ENCODE data around the gene C14orf119.

Gene C14orf119, protein sequence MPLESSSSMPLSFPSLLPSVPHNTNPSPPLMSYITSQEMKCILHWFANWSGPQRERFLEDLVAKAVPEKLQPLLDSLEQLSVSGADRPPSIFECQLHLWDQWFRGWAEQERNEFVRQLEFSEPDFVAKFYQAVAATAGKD

DNA sequence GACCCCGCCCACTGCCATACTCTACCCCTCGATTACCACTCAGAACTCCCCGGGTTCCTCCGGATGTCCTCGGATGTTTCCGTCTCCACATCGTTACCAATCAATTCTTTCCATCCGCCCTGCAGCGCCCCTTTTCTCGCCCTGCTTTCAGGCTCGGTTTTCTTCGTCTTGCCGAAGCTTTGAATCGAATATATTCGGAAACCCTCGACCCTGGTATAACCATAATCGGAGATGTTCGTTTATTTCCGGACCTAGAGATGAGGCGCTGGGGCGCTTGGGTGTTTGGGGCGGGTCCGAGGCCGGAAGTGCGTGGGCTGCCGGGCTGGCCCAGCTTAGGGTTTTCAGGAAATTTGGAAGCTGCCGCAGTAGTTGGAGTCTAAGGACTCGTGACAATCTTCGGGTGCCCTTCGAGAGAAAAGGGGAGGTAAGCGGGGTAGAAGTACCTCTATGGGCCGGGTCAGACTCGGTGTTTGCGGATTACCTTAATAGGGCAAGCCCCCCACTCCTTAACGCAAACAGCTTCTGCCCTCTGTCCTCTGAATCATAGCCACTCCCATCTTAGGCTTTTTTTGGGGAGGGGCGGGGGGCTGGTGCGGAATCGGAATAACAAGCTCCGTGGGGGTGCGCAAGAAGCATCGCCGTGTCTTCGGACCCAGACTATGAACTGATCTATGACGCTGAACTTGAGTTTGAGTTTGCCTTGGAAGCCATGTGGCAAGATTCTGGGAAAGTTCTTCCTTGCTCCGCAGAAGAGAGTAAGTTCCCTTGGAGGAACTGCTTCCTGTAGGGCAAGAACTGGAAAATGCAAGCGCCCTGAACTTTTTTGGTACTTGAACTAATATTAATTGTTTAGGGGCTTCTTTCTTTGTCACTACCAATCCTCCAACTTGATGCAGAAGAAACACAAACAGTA, at the start of gene C14orf119:
C14orf119 (plus strand) TSS at position 310 of the 913 bp plus-strand sequence. CDS start 2,154 bp downstream, outside the sequence.
- in situ Hi-C loops (cut with MboI; ENCODE audit: low sequenced_read_pairs) = no loop called here

DNA sequence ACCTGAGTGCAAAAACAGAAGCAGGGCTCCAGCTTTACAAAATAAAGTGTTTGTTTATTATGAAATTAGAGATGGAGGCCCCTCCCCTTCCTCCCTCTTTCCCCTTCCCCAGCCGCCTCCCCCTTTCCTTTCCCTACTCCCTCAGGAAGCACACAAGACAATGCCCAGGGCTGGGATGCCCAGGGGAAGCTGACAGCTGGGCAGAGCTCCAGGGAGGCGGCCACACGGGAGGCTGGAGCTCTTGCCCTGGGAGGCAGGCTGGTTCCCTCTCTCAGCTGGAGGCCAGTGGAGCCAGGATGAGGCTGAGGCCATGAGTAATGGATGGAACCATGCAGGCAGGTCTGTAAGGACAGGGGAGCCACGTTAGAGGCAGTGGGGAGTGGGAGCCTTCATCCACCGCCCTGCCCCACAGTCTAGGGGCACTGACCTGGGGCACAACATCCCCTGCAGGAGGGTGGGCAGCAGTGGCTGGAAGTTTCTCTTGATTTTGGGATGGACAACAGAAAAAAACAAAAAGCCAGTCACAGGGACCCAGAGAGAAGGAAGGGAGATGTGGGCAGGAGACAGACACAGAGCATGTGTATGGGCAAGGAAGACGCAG, 48.2 kb upstream of the C14orf119 start:
- in situ Hi-C loops (cut with MboI; ENCODE audit: low sequenced_read_pairs) = no loop called here

DNA sequence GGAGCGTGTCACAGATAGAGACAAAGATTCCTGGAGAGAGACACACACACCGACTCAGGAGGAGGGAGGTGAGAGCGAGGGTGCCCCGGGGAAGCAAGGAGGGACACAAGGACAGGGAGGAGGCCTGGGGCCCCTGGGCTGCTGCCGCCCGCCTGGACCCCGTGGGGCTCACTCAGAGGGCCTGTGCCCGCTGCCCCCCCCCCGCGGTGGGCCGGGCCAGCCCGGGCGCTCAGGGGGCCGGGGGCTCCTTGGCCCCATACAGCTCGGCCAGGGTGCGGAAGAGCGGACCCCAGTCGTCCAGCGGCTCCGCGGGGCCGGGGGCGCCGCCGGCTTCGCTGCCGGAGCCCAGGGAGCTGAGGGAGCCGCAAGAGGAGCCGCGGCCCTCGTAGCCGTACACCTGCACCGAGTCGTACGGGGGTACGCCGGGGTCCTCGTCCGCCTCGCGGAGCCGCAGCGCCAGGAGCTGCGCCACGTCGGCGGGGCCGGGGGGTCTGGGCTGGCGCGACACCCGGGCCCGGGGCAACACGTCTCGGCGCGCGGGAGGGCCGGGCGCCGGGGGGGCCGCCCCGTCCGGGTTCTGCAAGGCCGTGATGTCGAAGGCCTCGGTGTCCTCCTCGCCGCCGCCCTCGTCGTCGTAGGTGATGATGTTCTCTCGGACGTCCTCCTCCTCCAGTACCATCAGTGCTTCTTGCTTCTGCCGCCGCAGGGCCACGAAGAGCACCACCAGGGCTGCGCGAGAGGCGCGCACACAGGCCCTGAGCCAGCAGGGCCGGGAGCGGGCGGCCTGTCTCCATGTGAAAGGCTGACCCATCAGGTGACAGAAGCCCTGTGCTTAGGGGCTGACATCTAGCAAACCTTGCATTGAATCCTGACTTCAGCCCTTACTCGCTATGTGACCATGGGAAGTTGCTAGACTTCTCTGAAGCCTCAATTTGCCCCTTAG, 47.3 kb upstream of the C14orf119 start:
- in situ Hi-C loops (cut with MboI; ENCODE audit: low sequenced_read_pairs) = no loop called here

DNA sequence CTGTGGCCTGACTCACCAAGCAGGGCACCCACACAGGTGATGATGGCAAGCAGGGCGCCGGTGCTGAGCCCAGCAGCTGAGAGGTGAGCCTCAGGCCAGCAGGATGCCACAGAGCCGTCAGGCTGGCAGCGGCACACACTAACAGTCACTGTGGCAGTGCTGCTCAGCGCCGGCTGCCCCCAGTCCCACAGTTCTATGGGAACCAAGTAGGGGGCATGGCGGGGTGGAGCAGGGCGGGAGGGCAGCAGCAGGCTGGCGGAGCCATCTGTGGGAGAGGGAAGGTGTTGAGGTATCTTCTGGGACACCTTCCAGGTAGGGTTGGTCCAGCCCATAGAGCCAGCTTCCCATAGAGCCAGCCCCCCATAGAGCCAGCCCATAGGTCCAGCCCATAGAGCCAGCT, 46.3 kb upstream of the C14orf119 start:
- in situ Hi-C loops (cut with MboI; ENCODE audit: low sequenced_read_pairs) = no loop called here

DNA sequence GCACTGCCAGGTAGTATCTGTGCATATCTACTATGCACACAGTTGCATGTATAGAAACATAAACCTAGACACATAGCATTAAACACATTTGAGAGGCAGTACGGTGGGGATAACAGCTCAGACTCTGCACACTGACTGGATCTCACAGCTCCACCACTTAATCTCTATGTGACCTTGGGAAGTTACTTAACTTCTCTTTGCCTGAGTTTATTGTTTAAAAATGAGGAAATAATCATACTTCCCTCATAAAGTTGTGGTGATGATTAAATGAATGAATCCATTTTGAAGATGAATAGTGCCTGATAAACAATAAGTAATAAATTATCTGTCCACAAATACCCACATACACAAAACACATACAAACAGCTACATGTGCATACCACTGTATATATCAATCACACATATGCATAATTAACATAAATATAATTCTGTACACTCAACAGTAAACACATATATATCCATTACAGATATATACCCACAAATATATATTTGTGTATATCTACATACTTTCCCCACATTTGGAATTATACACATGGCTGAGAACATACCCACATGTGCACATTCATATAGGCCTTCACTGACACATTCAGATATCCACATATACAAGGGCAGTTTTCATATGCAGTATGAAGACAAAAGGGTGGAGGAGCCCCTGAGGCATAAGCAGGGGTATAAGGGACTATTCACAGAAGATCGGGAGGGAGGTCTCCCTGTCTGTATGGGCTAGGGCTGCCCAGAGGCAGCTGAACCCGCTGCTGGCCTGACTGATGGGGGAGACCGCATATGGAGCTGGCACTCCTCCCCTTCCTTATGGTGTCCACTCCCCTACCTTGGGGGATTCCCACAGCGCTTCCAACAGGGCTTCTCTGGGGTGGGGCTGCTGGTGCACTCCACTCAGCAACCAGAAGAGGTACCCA, 43.9 kb upstream of the C14orf119 start:
- in situ Hi-C loops (cut with MboI; ENCODE audit: low sequenced_read_pairs) = no loop called here

DNA sequence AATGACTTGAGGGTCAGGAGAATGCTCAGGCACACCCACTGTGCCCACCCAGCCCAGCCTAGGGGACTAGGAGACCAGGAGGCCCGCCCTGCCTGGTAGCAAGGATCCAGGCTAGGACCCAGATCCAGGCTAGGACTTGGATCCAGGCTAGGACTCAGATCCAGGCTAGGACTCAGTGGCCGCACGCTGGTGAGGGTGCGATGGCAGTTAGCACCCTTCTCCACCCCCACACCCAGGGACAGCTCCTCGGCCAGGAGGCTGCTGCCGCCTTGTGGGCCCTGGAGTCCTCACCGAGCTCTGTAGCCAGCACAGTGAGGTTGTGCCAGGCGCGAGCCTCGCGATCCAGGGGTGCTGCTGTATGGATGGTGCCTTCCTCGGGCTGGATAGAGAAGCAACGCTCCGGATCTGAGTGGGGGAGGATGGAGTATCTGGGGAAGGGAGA, 43.1 kb upstream of the C14orf119 start:
- in situ Hi-C loops (cut with MboI; ENCODE audit: low sequenced_read_pairs) = no loop called here

DNA sequence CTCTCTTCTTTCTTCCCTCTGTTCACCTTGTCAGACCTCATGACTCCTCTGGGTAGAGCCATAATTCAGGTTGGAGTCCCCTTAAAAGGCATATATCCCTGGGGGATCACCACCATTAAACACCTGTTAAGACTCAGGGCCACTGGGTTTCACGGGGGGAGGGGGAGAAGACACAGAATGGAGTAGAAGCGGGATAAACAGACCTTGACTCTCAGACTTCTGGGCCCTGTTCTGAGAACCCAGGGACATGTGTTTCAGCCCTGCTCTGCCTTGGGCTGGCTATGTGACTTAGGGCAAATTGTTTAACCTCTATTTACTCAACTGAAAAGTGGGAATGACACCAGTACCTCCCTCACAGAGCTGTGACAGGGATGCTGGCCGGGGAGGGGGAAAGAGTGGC, 42.6 kb upstream of the C14orf119 start:
- in situ Hi-C loops (cut with MboI; ENCODE audit: low sequenced_read_pairs) = no loop called here

DNA sequence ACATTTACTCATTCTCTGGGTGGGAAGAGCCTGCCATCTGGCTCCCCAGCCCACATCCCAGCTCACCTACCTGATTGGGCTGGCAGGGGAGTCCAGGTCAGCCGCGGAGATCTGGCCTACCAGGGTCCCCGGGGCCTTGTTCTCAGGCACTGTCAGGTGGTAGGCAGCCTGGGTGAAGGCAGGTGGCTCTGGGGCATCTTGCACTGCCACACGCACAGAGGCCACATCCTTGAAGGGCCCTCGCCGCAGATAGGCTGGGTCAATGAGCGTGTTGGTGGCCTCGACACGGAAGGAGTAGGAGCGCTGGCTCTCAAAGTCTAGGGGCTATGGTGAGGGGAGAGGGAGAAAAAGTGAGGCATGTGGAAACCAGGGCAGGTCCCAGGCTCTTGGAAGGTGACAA, 41.9 kb upstream of the C14orf119 start:
- in situ Hi-C loops (cut with MboI; ENCODE audit: low sequenced_read_pairs) = no loop called here

DNA sequence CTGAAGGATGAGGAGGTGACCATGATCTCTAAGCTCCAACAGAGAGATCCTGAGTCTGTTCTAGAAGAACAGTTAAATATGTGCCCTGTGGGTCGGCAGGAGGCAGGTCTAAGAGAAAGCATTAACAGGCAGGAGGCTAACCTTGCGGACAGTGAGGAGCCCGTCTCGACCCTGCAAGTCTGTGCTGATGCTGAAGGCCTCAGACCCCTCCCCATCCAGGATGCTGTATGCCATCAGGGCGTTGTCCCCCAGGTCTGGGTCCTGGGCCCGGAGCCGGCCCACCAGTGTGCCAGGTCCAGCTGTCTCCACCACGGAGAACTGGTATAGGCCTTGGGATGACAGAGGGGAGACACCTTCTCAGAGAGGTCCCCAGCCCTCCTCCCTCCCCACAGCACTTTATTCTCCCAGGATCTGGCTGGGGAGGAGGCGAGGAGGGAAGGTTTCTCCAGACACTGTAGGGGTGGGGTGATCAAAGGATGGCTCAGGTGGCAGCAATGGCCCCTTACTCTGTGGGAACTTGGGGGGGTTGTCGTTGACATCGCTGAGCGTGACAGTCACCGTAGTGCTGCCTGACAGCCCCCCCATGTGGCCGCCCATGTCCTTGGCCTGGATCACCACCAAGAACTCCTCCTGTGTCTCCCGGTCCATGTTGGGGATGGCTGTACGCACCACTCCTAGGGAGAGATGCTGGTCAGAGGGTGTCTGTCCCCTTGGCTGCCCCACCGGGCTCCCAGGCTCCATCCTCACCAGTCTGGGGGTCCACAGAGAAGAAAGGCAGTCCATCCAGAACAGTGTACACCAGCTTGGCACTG, 41.1 kb upstream of the C14orf119 start:
- in situ Hi-C loops (cut with MboI; ENCODE audit: low sequenced_read_pairs) = no loop called here

DNA sequence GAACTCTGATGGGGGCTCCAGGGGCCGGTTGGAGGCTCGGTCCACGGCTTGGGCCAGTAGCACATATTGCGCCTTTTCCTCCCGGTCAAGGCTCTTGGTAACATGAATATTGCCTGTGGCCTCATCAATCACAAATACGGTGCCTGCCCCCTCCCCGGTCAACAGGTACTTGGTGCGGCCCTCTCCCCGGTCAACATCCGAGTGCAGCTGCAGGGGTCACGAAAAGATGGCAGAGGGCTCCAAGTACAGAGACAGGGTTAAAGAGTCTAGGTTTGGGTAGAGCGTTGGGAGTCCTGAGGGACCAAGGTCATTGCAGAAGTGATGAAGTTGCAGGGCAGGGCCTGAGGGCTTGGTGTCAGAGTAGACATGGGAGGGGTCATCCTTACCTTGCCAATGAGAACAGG, 40.2 kb upstream of the C14orf119 start:
- in situ Hi-C loops (cut with MboI; ENCODE audit: low sequenced_read_pairs) = no loop called here

DNA sequence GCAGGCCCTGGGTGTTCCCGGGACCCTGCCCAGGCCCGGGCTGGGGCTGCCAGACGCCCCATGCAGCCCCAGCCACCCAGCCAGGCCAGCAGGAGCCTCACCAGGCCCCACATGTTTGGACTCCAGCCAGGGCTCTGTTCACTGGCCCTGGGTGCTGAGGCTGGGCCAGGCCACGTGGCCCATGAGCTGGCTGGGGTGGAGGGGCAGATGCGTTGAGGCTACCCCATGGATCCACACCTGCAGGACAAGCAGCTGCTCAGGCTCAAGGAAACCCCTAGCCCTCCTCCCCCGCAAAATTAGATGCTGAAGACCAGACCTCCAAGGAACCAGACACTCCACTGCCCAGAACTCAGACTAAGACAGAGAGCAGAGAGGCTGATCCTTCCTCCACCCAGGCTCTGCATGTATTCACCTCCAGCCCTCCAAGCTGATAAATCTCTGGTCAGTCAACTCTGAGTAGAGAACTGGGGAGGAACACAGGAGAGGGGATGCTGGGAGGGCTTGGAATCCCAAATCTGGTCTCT, 39.6 kb upstream of the C14orf119 start:
- in situ Hi-C loops (cut with MboI; ENCODE audit: low sequenced_read_pairs) = no loop called here

DNA sequence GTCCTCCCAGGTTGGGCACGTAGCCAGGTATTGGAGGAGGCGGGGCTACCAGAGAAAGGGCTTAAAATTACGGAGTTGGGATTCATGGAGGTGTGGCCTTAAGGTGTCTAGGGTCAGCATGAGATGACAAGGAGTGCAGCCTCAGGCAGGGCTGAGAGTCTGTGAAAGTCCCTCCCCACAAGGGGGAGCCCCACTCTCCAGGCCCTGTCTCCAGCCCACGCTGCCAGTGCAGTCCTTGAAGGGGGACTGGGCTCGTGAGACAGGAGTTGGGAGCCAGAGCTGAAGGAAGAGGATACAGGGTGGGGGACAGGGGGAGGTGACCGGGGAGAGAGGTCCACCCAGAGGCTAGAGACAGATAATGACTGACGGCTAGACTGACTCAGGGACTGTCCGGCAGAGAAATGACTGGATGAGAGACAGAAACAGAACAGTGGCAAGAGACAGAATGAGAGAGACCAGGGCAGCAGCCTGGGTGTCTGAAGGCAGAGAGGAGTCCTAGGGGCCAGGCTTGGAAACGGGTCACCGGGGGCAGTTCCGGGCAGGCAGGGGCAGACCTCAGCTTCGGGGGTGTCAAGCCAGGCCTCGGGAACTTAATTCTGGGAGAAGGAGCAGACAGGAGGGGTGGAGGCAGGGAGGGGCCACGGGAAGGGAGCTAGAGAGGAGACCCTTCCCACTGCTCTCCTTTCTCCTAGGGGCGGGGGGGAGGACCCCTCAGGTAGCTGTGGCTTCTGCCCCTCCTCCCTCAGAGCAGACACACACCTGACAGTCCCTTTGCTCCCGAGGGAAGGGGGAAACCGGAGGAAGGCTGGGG, 39.0 kb upstream of the C14orf119 start:
- in situ Hi-C loops (cut with MboI; ENCODE audit: low sequenced_read_pairs) = no loop called here

DNA sequence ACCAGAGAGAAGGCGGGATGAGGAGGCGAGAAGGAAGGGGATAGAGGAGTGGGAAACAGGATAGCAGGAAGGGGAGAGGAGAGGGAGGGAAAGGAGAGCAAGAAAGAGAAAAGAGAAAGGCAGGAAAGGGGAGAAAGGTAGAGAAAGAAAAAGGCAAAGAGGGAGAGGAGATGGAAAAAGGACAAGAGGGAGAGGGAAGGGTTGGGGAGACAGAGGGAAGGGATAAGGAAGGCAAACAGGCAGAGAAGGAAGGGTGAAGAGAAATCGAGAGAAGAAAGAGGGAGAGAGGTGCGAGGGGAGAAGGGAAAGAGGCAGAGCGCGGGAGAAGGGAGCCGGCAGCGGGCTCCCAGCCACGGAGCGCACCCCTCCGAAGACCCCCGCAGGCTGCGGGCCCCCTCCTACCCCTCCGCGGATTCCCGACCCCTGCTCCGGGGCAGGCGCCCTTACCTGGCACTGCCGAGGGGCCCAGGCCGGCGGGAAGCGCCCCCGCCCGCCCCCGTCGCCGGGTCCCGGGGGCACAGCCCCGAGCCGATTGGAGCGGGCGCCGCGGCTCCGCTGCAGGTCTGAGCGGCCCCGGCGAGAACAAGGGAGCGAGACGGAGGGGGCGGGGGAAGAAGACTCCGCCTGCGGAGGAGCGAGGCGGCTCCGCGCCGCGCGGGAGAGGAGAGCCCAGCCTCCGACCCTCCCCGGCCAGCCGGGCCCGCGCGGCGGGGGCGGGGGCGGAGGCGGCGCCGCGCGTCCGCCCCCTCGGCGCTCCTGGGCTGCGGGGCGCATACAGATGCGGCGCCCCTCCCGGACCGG, 38.1 kb upstream of the C14orf119 start, which contains the start of gene CDH24:
CDH24 (minus strand) TSS at position 565 of the 801 bp plus-strand sequence. CDS start 1,787 bp downstream, outside the sequence.
- in situ Hi-C loops (cut with MboI; ENCODE audit: low sequenced_read_pairs) = no loop called here

DNA sequence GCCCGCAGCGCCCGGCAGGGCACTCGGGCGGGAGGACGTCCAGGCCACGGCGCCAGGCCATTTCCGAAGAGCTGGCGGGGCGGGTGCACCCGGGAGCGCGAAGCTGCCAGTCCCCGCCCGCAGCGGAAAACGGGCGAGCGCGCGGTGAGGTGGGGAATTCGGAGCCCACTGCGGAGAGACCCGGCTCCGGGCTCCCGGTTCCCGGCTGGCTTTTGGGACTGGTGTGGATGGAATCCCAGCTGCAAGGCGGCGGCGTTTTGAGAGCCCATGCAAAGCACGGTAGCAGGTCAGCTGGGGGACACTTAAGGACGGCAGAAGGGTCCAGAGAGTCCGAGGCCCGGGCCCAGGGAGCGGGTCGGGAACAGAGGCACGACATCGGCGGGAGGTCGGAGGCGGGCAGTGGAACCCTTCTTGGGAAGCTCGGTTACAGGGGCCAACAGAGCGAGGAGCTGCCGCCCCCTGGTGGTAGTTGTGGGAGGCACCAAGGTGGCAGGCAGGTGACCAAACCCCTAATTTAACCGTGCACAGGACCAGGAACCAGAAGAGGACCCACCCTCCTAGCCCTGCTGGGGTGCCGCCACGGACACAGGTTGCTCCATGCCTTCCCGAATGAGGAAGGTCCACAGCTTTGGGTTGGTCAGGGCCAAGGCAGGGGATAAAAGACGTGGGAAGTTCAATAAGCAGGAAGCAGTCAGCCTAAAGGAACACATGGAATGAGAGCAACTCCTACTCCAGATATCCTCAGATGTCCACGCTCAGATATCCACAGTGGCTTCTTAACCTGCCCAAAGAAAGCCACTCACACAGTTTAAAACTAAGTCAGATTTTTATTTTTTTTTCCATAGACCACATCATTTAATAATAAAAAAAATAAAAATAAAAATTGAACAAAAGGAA, 37.3 kb upstream of the C14orf119 start:
- in situ Hi-C loops (cut with MboI; ENCODE audit: low sequenced_read_pairs) = no loop called here

DNA sequence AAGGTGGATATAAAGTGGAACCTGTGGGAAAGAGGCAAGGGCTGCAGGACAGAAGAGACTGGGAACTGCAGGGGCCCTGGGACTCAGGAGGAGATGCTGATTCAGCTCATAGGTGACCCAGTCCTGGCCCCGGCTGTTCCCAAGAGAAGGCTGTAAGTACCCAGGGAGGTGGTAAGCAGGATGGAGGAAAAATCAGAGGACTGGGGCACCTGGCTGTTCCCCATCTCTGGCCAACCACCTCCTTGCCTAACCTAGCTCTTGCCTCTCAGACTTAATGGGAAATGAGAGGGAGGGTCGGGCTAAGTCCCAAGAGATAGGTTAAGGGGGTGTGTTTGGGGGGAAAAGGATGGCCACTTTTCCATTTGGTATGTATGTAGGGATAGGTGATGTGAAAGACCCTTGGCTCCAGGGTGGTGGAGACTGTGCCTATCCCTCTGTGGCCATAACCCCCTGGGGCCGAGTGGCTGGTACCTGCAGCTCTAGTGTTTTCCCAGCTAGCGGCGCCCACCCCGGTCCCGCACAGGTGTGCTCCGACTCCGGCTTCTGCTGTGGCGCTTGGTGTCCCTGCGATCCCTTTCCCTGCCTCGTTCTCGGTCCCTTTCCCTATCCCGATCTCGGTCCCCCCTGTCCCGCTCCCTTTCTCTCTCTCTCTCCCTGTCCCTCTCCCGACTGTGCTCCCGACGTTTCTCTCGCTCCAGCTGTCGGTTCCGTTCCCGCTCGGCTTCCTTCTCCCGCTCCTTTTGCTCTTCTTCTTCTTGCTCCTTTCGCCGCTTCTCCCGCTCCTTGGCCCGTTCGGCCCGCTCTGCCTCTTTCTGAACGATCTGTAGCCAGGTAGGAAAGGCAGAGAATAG, 36.4 kb upstream of the C14orf119 start:
- in situ Hi-C loops (cut with MboI; ENCODE audit: low sequenced_read_pairs) = no loop called here
